K562 (cell line): ENCODE data around the gene GOLGA6D. TPM values are rescaled to one million over a fixed set of nuclear protein-coding genes. Genes with fewer than 3 reads are reported as not detected.

Experiments
- ATAC-seq: fragments of 200-7000 bp; cut with Tn5 transposase; 3 replicates; pipeline ENCODE4 v1.9.1; 2020; ENCODE audit warnings: moderate library complexity
- BruUV-seq: library from RNA; stranded (reverse); fragments of 400-500 nt; replicated peaks from 2 replicates; lab custom pipeline; 2021; lab: Mats Ljungman, UMichigan
- CTCF ChIA-PET: fragments of 300-600 bp; formaldehyde crosslinking; extraction: SDS; loops from one replicate; lab custom pipeline; 2021; ENCODE audit warnings: low intra/inter-chr PET ratio; lab: Yijun Ruan, JAX
- POLR2A ChIA-PET: fragments of 300-600, 350-650 bp; sonication (Branson Sonifier 250); formaldehyde crosslinking; extraction: SDS; loops from one replicate; lab custom pipeline; 2021; ENCODE audit warnings: antibody characterized with exemption, inconsistent platforms; lab: Yijun Ruan, JAX
- DNase-seq, 4 experiments: peaks; one replicate each; pipeline versions ENCODE4 v3.0.0 to v3.0.0-alpha.2; 2011 to 2018; ENCODE audit warnings: low spot score in 3 of 4, mixed read lengths in 3 of 4; ENCODE audit errors: extremely low read depth in 1 of 4
- FAIRE-seq: peaks from 2 replicates; lab custom pipeline; 2011; peaks lifted over from hg19 to GRCh38; lab: Jason Lieb, UNC
- H2AFZ ChIP-seq: 2 replicates; pipeline ENCODE4 v1.6.0; 2011; ENCODE audit warnings: low read depth, low read length, control low read depth, inconsistent platforms
- H3K27ac ChIP-seq: fragments of 200-600 bp; 3 replicates; pipeline ENCODE4 v1.8.0; 2011; ENCODE audit warnings: low read depth, mild to moderate bottlenecking, control low read depth, inconsistent platforms, low read length, moderate library complexity, mixed read lengths; ENCODE audit errors: extremely low read depth
- H3K27me3 ChIP-seq, 2 experiments: fragments of 300-600 bp in 1 of 2; 2 replicates in 1 of 2; 3 replicates in 1 of 2; pipeline versions ENCODE4 v1.6.0 to v1.8.0; 2011; ENCODE audit warnings: inconsistent platforms in 2 of 2, low read length in 2 of 2, mild to moderate bottlenecking in 1 of 2, mixed read lengths in 1 of 2, moderate library complexity in 1 of 2; ENCODE audit not compliant: control insufficient read depth in 2 of 2, insufficient read depth in 2 of 2
- H3K36me3 ChIP-seq: fragments of 300-600 bp; 3 replicates; pipeline ENCODE4 v1.8.0; 2011; ENCODE audit warnings: mild to moderate bottlenecking, low read length, inconsistent platforms; ENCODE audit not compliant: control insufficient read depth, insufficient read depth
- H3K4me1 ChIP-seq, 2 experiments: fragments of 200-600 bp in 1 of 2; replicated peaks in 1 of 2; 2 replicates in 1 of 2; 3 replicates in 1 of 2; pipeline versions ENCODE4 v1.5.1 to v1.8.0; 2011; ENCODE audit warnings: inconsistent platforms in 2 of 2, low read length in 2 of 2, mild to moderate bottlenecking in 1 of 2, mixed read lengths in 1 of 2, moderate library complexity in 1 of 2; ENCODE audit not compliant: control insufficient read depth in 2 of 2, insufficient read depth in 2 of 2
- H3K4me2 ChIP-seq: 2 replicates; pipeline ENCODE4 v1.6.1; 2011; ENCODE audit warnings: low read length, control low read depth, inconsistent platforms, mixed read lengths; ENCODE audit not compliant: insufficient read depth
- H3K4me3 ChIP-seq: fragments of 200-600 bp; sonication (generic), shearing (Covaris generic); 2 replicates; pipeline ENCODE4 v1.5.1; 2016; ENCODE audit warnings: control low read depth, inconsistent platforms
- H3K79me2 ChIP-seq: fragments of 200-600 bp; 3 replicates; pipeline ENCODE4 v1.8.0; 2011; ENCODE audit warnings: low read length, inconsistent platforms; ENCODE audit not compliant: control insufficient read depth, insufficient read depth
- H3K9ac ChIP-seq, 2 experiments: 2 replicates each; pipeline versions ENCODE4 v1.6.0 to v1.6.1; 2011; ENCODE audit warnings: low read depth in 2 of 2, low read length in 2 of 2, control low read depth in 1 of 2, inconsistent platforms in 1 of 2, mild to moderate bottlenecking in 1 of 2, mixed read lengths in 1 of 2; ENCODE audit not compliant: insufficient read depth in 1 of 2
- H3K9me1 ChIP-seq: one replicate; pipeline ENCODE4 v1.6.0; 2011; ENCODE audit warnings: inconsistent platforms, mild to moderate bottlenecking, low read length, moderate library complexity; ENCODE audit not compliant: control insufficient read depth, insufficient read depth
- H3K9me3 ChIP-seq: replicated peaks from 2 replicates; pipeline ENCODE4 v1.5.1; 2011; ENCODE audit warnings: low read depth, low read length, inconsistent platforms; ENCODE audit not compliant: control insufficient read depth, insufficient read depth
- H4K20me1 ChIP-seq: replicated peaks from 2 replicates; pipeline ENCODE4 v1.6.1; 2011; ENCODE audit warnings: low read length, inconsistent platforms, mixed read lengths; ENCODE audit not compliant: control insufficient read depth, insufficient read depth
- ARID3A ChIP-seq: IDR thresholded peaks from 2 replicates; pipeline ENCODE4 v1.6.1; 2012; ENCODE audit warnings: low read depth, low read length, improper control_type of control experiment, borderline replicate concordance
- BHLHE40 ChIP-seq: IDR thresholded peaks from 2 replicates; pipeline ENCODE4 v1.6.1; 2011; ENCODE audit warnings: low read length, improper control_type of control experiment
- CAMTA2 ChIP-seq: fragments of 250-450 bp; sonication (Bioruptor Pico); conservative IDR thresholded peaks from 2 replicates; pipeline ENCODE4 v1.5.1; 2022
- GMEB1 ChIP-seq: fragments of 250-450 bp; sonication (Bioruptor Pico); IDR thresholded peaks from 2 replicates; pipeline ENCODE4 v1.4.0; 2020; ENCODE audit warnings: mild to moderate bottlenecking
- HDAC6 ChIP-seq: IDR thresholded peaks from 2 replicates; pipeline ENCODE4 v1.6.1; 2012; ENCODE audit warnings: low read depth, mild to moderate bottlenecking, control low read depth, inconsistent platforms, low read length, moderate library complexity
- HOXB6 ChIP-seq: fragments of 250-450 bp; sonication (Bioruptor Pico); IDR thresholded peaks from 2 replicates; pipeline ENCODE4 v1.5.1; 2022; ENCODE audit warnings: mild to moderate bottlenecking, borderline replicate concordance
- IFI16 ChIP-seq: fragments of 250-450 bp; sonication (Bioruptor Pico); IDR thresholded peaks from 2 replicates; pipeline ENCODE4 v2.1.2; 2022; ENCODE audit warnings: mild to moderate bottlenecking, inconsistent platforms
- KHSRP ChIP-seq: fragments of 450-650 bp; IDR thresholded peaks from 2 replicates; pipeline ENCODE4 v1.6.1; 2017
- MAFK ChIP-seq: IDR thresholded peaks from 2 replicates; pipeline ENCODE4 v1.6.1; 2011; ENCODE audit warnings: low read length, improper control_type of control experiment
- NEUROD1 ChIP-seq: fragments of 150-350 bp; IDR thresholded peaks from 2 replicates; pipeline ENCODE4 v1.6.1; 2014; ENCODE audit warnings: borderline replicate concordance, low read length, low read depth; ENCODE audit not compliant: partially characterized antibody
- NFE2L1 ChIP-seq: fragments of 450-650 bp; IDR thresholded peaks from 2 replicates; pipeline ENCODE4 v1.6.1; 2016; ENCODE audit warnings: missing genetic modification characterization, low read depth, mild to moderate bottlenecking, missing compliant biosample characterization, moderate library complexity, borderline replicate concordance
- SAFB2 ChIP-seq: fragments of 200-400 bp; formaldehyde crosslinking; IDR thresholded peaks from 2 replicates; pipeline ENCODE4 v1.6.1; 2018; ENCODE audit warnings: borderline replicate concordance, low read length, low read depth, moderate library complexity; ENCODE audit not compliant: severe bottlenecking
- SMAD2 ChIP-seq: fragments of 150-350 bp; IDR thresholded peaks from 2 replicates; pipeline ENCODE4 v1.6.1; 2014; ENCODE audit warnings: low read depth, mild to moderate bottlenecking, low read length
- SUPT5H ChIP-seq: fragments of 450-650 bp; IDR thresholded peaks from 2 replicates; pipeline ENCODE4 v1.6.1; 2016
- U2AF2 ChIP-seq: fragments of 200-400 bp; formaldehyde crosslinking; optimal IDR thresholded peaks from 2 replicates; pipeline ENCODE3; 2017; ENCODE audit warnings: low read depth, mild to moderate bottlenecking, low read length
- ZFX ChIP-seq: sonication (generic); formaldehyde crosslinking; IDR thresholded peaks from 2 replicates; pipeline ENCODE4 v1.8.0; 2022; ENCODE audit warnings: mild to moderate bottlenecking, missing genetic modification reagents, moderate library complexity
- ZNF764 ChIP-seq: fragments of 250-450 bp; sonication (Bioruptor Pico); IDR thresholded peaks from 2 replicates; pipeline ENCODE4 v1.4.0; 2020; ENCODE audit warnings: low read depth, mild to moderate bottlenecking, moderate library complexity
- WGBS: fragments of 100-300 bp; shearing (Covaris generic); methylation state at CpG from one replicate; pipeline ENCODE4 v1.1.6; 2016; ENCODE audit warnings: low coverage, mixed read lengths; ENCODE audit not compliant: insufficient coverage; ENCODE audit errors: missing lambda C conversion rate; 5-methylcytosine and 5-hydroxymethylcytosine counted together
- in situ Hi-C: fragments of 300-500 bp; cut with MboI; formaldehyde crosslinking; loops from 4 replicates; pipeline ENCODE4 v1.15.0; 2018; ENCODE audit warnings: inconsistent platforms, mixed read lengths
- intact Hi-C: fragments of 100-400 bp; cut with micrococcal nuclease; formaldehyde crosslinking; loops from 2 replicates; pipeline ENCODE4 v1.14.2; 2022
- polyA plus RNA-seq, 8 experiments: library from polyadenylated mRNA; depleted of rRNA in 4 of 8; stranded (reverse) in 5 of 8; unstranded in 3 of 8; fragments of >200 nt; fragmentation: Nextera tagmentation in 2 of 8; fragmentation: Illumina TruSeq in 1 of 8; extraction: Ambion mirVana in 2 of 8; extraction: Trizol in 1 of 8; gene quantifications; 2 replicates each; pipeline versions ENCODE4 v1.2.1 to v1.2.3, GENCODE V29; 2011 to 2014; ENCODE audit warnings: inconsistent platforms in 1 of 8, missing spikeins in 1 of 8
- total RNA-seq, 7 experiments: library from RNA; depleted of rRNA in 6 of 7; stranded (reverse); fragments of >200 nt in 6 of 7; fragmentation: Illumina TruSeq in 2 of 7; extraction: Trizol in 2 of 7; gene quantifications; 2 replicates each; pipeline versions ENCODE4 v1.2.1 to v1.2.3, GENCODE V29; 2011 to 2021; ENCODE audit warnings: low replicate concordance in 1 of 7
- TF ChIP-seq, protein P1 (sequence below): sonication (generic); formaldehyde crosslinking; IDR thresholded peaks from 2 replicates; pipeline ENCODE4 v1.8.0; 2022; ENCODE audit warnings: mild to moderate bottlenecking, missing genetic modification reagents

The GOLGA6D gene
- total and polyA plus RNA-seq, 9 of the 15 experiments (the other 6 are each of a cell fraction or from before 2014, with no cell fraction given) = not detected

GRCh38 chr15:75233504-75234190 is 49.0 kb upstream of the GOLGA6D start:
- no peak overlapping the region for H3K4me2 ChIP-seq
- WGBS = 2% methylated on average over 11 of the region's 14 CpGs
- intact Hi-C loops = no loop called here
- H3K9me1 ChIP-seq = no peaks in the 10 kb centered on the region
- TF ChIP-seq NFE2L1 (tag) (no peak), U2AF2 (no peak), ZFX (CRISPR knock-in tag) (no peak), ARID3A (no peak), CAMTA2 (CRISPR knock-in tag) (no peak), SAFB2 (no peak), HOXB6 (CRISPR knock-in tag) (no peak), BHLHE40 (no peak), HDAC6 (no peak), SUPT5H (no peak), KHSRP (no peak), IFI16 (no peak), NEUROD1 (no peak), GMEB1 (CRISPR knock-in tag) (no peak), ZNF764 (CRISPR knock-in tag) (no peak), MAFK (no peak), SMAD2 (no peak)
- TF ChIP-seq, protein P1, sequence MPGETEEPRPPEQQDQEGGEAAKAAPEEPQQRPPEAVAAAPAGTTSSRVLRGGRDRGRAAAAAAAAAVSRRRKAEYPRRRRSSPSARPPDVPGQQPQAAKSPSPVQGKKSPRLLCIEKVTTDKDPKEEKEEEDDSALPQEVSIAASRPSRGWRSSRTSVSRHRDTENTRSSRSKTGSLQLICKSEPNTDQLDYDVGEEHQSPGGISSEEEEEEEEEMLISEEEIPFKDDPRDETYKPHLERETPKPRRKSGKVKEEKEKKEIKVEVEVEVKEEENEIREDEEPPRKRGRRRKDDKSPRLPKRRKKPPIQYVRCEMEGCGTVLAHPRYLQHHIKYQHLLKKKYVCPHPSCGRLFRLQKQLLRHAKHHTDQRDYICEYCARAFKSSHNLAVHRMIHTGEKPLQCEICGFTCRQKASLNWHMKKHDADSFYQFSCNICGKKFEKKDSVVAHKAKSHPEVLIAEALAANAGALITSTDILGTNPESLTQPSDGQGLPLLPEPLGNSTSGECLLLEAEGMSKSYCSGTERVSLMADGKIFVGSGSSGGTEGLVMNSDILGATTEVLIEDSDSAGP (CRISPR knock-in tag) = no peak
- TF ChIP-seq, all 486 proteins: peak for 0
- Histone ChIP-seq H3K4me1 (peaks cover 0 to 18% of the 10 kb centered on the region in 2 experiments; a peak in 2 of 5 replicates), H2AFZ (no peak overlapping the region), H3K27me3 (peaks cover 9 to 83% of the 10 kb centered on the region in 2 experiments; a peak in 4 of 5 replicates), H3K4me3 (no peak overlapping the region), H3K79me2 (no peaks in the 10 kb centered on the region), H3K9me3 (no peaks in the 10 kb centered on the region), H3K9ac (no peak overlapping the region), H3K27ac (no peak overlapping the region), H3K36me3 (no peaks in the 10 kb centered on the region), H4K20me1 (peaks cover 13% of the 10 kb centered on the region)
- POLR2A ChIA-PET = interaction anchor here (0.5 to 0.6 kb wide), 3 partner anchors 19 to 269 kb away, joined by 3 to 4 read pairs (median 3); no protein-coding TSS in a partner anchor
- in situ Hi-C loops = loop anchor here (10.0 kb wide), 1 partner anchor 1149 kb away; the partner anchor contains the start of gene GOLGA6A
- no TSS peak for BruUV-seq
- FAIRE-seq (no peak), DNase-seq (no peak), ATAC-seq (no peak)
- CTCF ChIA-PET = no interaction called here
